ENCODE results near the gene PODXL2. TPM values are rescaled to one million over a fixed set of nuclear protein-coding genes. Genes with fewer than 3 reads are reported as not detected.
"Not testable (repeated sequence)": the region's sequence is repeated elsewhere in the genome, so short reads cannot be mapped to it uniquely, and the experiment has no call there.

PODXL2 gene
- total RNA-seq, 1 experiment from 2014 or later: 84.7 TPM

DNA sequence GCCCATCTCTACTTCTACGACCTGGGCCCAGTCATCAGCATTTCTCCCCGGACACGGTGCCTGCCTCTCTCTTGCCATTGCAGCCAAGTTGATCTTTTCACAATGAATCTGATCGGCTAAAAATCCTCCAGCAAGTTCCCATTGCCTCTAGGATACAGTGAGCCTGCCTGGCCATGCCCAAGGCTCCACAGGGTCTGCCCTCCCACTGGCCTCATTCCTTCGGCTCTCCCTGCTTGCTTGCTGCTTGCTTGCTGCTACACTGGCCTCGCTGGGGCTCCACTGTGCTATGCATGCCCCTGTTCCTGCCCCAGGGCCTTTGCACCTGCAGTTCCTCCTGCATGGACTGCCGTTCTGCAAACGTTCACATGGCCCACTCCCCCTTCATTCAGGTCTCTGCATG is 45.8 kb downstream of the PODXL2 start:
- Histone ChIP-seq H3K36me3 (peaks cover 14% of the 10 kb centered on the region), H3K9me3 (no peaks in the 10 kb centered on the region), H3K4me3 (no peak overlapping the region), H3K27me3 (no peaks in the 10 kb centered on the region)
- DNase-seq: no peak

DNA sequence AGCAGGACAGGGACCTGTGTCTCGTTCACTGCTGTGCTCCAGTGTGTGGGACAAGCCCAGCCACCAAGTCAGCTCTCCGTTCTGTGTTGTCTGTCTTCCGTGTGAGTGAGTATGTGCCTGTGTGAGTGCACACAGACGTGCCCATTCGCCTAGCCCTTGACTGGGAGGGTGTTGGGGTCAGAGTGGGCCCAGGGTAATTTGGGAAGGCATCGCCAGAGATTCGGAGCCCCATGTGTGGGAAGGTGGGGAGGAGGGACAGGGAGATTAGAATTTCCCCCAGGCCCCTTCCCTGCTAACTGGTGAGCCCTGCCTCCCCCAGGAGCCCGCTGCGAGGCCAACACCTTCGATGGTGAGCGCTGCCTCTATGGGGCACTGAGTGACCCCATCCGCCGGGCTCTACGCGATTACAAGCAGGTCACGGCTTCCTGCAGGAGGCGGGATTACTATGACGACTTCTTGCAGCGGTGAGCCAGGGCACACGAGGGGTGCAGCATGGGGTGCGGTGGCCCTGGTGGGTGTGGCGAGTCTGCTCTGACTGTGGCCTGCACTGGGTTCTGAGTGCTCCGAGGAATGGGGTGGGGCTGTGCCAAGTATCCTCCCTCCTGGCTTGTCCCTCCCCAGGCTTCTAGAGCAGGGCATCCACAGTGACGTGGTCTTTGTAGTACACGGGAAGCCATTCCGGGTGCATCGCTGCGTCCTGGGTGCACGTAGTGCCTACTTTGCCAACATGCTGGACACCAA is 46.8 kb downstream of the PODXL2 start:
- H3K27me3 ChIP-seq: no peaks in the 10 kb centered on the region
- no peak overlapping the region for H3K4me3 ChIP-seq

DNA sequence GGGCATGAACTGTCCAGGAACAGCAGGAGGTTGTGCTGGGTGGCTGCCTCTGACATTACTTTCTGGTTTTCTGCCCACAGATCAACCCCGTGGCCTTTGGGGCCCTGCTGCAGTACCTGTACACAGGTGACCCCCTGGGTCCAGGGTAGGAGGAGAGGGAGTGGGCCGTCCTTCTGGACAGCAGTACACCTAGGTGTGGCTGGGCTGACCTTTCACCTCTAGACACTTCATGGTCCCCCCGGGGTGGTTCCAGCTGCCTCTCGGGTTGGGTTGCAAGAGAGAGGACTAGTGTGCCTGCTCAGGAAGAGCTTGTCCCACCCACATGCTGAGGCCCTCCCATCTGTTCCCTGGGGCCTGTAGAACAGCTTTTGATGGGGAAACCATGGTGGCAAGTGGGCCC is 47.5 kb downstream of the PODXL2 start:
- no peak for DNase-seq
- peaks cover 14% of the 10 kb centered on the region for H3K36me3 ChIP-seq
- H3K4me3 ChIP-seq: no peak overlapping the region
- no peaks in the 10 kb centered on the region for H3K27me3 ChIP-seq
- H3K9me3 ChIP-seq: no peaks in the 10 kb centered on the region

More for the DNA sequence above, 46.8 kb downstream of the PODXL2 start:
- Histone ChIP-seq H3K36me3 (peaks cover 14% of the 10 kb centered on the region), H3K9me3 (no peaks in the 10 kb centered on the region)
- no peak for DNase-seq

DNA sequence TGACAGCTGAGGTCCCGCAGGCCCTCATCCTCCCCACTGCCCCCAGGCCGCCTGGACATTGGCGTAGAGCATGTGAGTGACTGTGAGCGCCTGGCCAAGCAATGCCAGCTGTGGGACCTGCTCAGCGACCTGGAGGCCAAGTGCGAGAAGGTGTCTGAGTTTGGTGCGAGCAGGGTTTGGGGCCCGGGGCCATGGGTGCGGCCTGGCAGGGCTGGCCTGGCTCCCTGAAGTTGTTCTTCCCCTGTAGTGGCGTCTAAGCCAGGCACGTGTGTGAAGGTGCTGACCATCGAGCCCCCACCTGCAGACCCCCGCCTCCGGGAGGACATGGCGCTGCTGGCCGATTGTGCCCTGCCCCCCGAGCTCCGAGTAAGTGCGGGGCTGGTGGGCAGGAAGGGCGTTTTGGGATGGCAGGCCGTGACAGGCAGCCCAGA is 48.0 kb downstream of the PODXL2 start:
- no peaks in the 10 kb centered on the region for H3K27me3 ChIP-seq
- H3K9me3 ChIP-seq: no peaks in the 10 kb centered on the region
- H3K4me3 ChIP-seq: no peak overlapping the region
- DNase-seq: no peak
- peaks cover 14% of the 10 kb centered on the region for H3K36me3 ChIP-seq

DNA sequence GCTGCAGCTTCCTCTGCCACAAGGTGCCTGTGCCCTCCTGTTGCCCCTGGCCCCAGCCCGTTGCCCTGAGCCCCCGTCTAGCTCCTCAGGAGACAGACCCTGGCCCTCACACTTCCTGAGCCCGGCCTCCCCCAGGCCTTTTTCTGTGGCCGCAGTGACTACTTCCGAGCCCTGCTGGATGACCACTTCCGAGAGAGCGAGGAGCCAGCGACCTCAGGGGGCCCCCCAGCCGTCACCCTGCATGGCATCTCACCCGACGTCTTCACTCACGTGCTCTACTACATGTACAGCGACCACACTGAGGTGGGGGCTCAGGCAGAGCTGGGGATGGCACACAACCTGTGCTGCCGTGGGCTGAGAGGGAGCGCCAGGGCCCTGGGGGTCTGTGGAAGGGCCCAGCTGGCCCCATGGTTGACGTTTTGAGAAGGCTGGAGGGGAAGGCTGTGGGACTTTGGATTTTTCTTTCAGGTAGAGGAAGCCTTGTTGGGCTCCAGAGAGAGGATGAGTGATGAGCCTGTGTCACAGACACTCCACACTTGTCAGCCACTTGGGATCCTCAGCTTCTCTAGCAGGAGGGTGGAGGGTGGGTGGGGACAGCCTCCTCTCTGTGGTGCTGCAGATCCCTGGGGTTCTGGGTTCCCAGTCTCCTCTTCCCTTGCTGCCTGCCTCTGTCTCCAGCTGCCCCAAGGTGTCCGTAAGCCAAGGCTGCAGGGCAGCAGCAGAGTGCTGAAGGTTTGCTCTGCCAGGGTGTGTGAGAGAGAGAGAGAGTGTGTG is 48.7 kb downstream of the PODXL2 start:
- no peaks in the 10 kb centered on the region for H3K9me3 ChIP-seq
- H3K27me3 ChIP-seq: no peaks in the 10 kb centered on the region
- H3K4me3 ChIP-seq: no peak overlapping the region
- DNase-seq: no peak
- H3K36me3 ChIP-seq: peaks cover 14% of the 10 kb centered on the region

DNA sequence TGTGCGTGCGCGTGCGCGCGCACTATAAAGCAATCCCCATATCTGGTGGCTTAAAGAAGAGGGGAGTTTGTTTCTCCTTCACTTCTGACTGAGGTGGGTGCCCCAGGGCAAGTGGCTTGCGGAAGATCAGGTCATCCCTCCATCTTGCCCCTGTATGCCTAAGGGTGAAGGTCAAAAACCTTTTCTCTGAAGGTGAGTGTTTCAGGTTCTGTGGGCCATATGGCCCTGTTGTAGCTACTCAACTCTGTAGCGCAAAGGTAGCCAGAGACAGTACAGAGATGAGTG is 49.3 kb downstream of the PODXL2 start:
- H3K36me3 ChIP-seq: peaks cover 14% of the 10 kb centered on the region
- H3K4me3 ChIP-seq: no peak overlapping the region
- no peak for DNase-seq
- no peaks in the 10 kb centered on the region for H3K27me3 ChIP-seq
- H3K9me3 ChIP-seq: no peaks in the 10 kb centered on the region

DNA sequence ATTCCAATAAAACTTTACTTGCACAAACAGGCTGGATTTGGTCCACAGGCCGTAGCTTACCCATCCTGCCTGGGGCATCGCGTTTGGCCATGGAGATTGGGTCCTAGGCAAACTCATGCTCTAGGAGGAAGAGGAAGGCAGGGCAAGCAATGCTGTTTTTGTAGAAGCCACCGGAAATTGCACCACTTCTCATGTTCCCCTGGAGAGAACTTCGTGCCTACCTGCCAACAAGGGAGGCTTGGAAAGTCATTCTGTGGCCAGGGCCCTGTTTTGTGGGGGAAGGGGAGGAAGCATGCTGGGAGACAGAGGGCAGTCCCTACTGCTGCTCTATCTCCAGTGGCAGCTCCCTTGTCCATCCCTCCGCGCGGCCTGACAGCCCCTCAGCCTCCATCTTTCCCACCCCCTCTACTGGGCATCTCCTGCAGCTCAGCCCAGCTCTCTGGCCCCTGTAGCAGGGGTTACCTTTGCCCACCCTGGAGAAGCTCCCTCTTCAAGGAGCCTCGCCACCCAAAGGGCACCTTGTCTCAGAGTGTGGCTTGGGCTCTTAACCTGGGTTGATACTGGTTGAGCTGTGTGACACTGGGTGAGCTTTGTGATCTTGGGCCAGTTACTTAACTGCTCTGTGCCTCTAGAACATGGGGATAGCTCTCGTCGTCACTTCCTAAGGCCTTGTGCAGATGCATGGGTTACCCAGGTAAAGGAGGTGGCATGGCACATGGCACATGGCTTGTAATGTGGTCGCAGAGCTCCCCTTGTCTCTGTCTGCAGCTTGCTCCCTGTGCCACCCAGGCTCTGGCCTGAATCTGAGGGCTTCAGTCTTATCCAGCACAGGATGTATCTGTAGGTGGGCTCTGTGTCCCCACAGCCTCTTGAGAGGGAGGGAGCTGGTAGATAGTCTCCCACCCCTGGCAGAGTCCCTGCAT is 49.9 kb downstream of the PODXL2 start:
- Histone ChIP-seq H3K27me3 (no peaks in the 10 kb centered on the region), H3K36me3 (peaks cover 14% of the 10 kb centered on the region), H3K4me3 (no peak overlapping the region), H3K9me3 (no peaks in the 10 kb centered on the region)
- peak; percentile 24 for DNase-seq

DNA sequence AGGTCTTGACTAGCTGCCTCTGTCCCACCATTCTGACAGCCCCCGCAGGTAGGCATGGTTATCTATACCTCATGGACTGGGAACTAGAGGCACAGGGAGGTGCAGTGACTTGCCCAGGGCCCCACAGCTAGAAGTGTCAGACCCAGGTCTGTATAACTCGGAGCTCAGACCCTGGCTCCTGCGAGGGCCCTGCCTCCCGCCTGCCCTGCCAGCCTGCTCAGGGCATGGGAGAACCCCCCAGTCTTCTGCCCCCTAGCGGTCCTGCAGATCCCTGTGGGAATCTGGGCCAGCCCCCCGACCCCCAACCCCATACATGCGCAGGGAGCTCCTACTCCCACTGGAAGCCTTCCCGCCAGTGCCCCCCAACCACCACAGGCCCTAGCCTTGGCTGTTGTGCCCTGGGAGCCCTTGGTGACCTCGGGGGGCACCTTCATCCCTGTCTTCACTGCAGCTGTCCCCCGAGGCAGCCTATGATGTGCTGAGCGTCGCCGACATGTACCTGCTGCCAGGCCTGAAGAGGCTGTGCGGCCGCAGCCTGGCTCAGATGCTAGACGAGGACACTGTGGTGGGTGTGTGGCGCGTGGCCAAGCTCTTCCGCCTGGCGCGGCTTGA is 50.7 kb downstream of the PODXL2 start:
- Histone ChIP-seq H3K36me3 (peaks cover 14% of the 10 kb centered on the region), H3K4me3 (no peak overlapping the region), H3K9me3 (no peaks in the 10 kb centered on the region), H3K27me3 (no peaks in the 10 kb centered on the region)
- DNase-seq: no peak

DNA sequence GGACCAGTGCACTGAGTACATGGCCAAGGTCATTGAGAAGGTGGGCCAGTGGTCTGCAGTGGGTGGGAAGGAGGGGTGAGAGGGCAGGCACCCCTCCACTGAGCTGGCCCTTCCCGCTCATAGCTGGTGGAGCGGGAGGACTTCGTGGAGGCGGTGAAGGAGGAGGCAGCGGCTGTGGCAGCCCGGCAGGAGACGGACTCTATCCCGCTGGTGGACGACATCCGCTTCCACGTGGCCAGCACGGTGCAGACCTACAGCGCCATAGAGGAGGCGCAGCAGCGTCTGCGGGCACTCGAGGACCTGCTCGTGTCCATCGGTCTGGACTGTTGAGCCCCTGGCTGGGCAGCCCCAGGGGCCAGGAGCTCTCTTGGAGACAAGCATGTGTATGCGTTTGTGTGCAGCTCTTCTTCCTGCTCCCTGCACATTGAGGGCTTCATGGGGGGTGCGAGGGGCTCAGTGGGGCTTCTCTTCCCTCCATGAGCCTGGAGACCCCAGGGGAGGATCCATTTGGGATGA is 51.2 kb downstream of the PODXL2 start:
- Histone ChIP-seq H3K9me3 (no peaks in the 10 kb centered on the region), H3K36me3 (peaks cover 12% of the 10 kb centered on the region), H3K27me3 (no peaks in the 10 kb centered on the region), H3K4me3 (no peak overlapping the region)
- no peak for DNase-seq

DNA sequence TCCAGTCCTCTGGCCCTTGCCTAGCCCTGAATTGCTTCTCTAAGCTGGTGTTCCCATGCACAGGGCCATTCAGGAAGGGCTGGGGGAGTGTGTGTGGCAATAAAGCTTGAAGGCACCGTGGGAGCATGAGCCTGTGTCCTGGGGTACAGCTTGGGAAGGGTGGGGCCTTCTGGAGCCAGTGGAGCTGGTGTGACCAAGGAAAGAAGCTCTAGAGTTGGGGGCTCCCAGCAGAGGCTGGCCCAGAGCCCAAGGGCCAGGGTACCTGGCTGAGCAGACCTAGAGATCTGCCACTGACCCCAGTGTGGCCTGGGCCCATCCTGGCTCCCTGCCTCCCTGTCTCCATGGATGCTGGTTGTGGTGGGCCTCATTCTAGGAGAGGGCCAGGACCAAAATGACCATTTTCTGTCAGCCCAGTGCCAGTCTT is 51.8 kb downstream of the PODXL2 start:
- DNase-seq: no peak
- Histone ChIP-seq H3K36me3 (peaks cover 12% of the 10 kb centered on the region), H3K27me3 (no peaks in the 10 kb centered on the region), H3K4me3 (no peak overlapping the region), H3K9me3 (no peaks in the 10 kb centered on the region)

DNA sequence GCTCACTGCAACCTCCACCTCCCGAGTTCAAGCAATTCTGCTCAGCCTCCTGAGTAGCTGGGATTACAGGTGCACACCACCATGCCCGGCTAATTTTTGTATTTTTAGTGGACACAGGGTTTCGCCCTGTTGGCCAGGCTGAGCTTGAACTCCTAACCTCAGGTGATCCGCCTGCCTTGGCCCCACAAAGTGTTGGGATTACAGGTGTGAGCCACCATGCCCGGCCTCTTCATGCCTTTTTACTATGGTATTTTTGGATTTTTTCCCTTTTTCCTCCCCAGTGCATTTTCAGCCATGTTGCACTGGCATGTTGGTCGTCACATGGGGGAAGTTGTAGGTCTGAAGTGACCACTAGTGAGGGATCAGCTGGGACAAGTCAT is 53.2 kb downstream of the PODXL2 start:
- not testable (repeated sequence) for H3K9me3 ChIP-seq, DNase-seq

DNA sequence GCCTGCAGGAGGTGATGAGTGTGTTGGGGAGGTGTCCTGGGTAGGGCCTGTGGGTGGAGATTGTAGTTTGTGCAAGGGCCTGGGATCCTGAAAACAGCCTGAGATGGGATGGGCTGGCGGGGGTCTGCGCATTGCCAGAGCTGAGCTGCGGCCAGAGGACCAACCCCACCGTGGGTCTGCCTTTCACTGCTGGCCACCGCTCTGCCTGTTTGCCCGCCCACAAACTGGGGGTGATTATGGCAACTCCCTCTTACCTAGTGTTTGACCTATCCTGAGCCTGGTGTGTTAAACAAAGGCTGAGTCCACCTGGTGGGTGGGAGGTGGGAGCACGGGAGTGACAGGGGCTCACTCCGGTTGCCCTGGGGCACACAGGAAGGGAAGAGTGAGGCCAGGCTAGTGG is 53.6 kb downstream of the PODXL2 start:
- DNase-seq: no peak
- Histone ChIP-seq H3K9me3 (no peaks in the 10 kb centered on the region), H3K4me3 (no peak overlapping the region), H3K27me3 (no peaks in the 10 kb centered on the region), H3K36me3 (peaks cover 8% of the 10 kb centered on the region; the same call in 1 of the 2 replicates)

More for the DNA sequence above, 53.2 kb downstream of the PODXL2 start:
- H3K4me3 ChIP-seq, H3K27me3 ChIP-seq, H3K36me3 ChIP-seq: not testable (repeated sequence)

DNA sequence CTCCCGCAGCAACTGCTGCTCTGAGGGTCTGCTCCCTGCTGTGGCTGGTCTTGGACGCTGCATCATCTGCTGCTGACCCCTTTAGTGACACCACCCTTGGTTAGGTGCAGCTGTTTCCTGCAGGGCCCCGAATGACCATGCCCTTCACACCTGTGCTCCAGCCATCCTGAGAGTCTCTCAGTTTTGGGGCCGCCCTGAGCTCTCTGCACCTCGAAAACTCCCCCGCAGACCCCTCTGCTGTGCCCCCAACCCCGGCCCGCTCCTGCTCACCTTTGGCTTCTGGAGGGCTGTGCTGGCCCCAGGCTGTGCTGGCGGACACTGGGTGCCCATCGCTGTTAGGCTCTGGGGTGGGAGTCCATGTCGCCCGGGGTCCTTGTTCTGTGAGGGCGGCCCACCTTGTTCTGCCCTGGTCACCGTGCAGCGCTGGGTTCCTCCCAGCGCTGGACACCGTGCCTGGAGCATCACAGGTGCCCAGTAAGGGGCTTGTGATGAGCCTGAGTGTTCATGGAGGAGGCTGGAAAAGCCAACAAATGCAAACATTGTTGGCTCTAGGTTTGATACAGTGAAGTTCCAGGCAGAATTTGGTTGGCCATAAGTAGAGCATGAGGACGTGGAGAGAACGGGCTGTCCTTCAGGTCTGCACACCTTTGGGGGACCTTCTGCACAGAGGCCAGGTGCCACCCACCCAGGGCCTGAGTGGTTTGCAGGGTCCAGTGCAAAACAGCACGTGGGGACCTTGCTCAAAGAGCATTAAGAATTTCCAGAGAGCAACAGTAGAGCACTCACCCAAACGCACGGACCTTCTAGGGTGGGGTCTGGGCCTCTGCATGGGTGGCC is 56.1 kb downstream of the PODXL2 start:
- peaks cover 9% of the 10 kb centered on the region for H3K36me3 ChIP-seq
- no peaks in the 10 kb centered on the region for H3K27me3 ChIP-seq
- H3K9me3 ChIP-seq: no peaks in the 10 kb centered on the region
- H3K4me3 ChIP-seq: no peak overlapping the region
- no peak for DNase-seq

DNA sequence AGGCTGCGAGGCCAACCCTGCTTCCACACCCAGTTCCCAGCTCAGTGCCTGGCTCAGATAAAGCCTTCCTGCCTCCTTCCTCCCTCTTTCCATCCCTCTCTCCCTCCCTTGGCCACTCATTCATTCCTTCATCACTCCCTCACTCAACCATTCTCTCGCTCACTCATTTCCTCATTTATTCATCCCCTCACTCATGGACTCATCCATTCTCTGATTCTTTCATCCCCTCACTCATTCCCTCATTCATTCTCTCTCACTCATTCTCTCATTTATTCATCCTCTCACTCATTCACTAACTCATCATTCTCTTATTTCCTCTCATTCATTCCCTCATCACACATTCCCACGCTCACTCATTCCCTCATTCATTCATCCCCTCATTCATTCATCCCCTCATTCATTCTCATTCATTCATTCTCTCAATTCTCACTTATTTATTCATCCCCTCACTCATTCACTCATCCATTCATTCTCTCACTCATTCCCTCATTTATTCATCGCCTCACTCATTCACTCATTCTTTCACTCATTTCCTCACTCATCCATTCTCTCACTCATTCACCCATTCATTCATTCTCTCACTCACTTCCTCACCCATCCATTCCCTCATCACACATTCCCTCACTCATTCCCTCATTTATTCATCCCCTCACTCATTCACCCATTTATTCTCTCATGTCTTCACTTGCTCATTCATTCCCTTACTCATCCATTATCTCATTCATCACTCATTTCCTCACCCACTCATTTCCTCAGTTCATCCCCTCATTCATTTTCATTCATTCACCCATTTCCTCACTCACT is 56.9 kb downstream of the PODXL2 start:
- no peaks in the 10 kb centered on the region for H3K27me3 ChIP-seq
- peaks cover 14% of the 10 kb centered on the region for H3K36me3 ChIP-seq
- H3K9me3 ChIP-seq: no peaks in the 10 kb centered on the region
- H3K4me3 ChIP-seq: no peak overlapping the region
- no peak for DNase-seq

DNA sequence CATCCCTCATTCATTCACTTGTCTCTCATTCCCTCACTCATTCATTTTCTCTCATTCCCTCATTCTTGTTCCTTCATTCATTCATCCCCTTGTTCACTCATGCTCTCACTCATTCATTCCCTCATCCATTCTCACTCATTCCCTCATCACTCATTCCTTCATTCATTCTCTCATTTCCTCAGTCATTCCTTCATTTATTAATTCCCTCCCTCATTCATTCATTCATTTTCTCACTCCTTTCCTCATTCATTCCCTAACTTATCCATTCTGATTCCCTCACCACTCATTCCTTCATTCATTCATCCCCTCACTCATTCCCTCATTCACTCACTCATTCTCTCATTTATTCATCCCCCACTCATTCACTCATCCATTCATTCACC is 57.5 kb downstream of the PODXL2 start:
- no peak for DNase-seq
- H3K4me3 ChIP-seq: no peak overlapping the region
- no peaks in the 10 kb centered on the region for H3K9me3 ChIP-seq
- peaks cover 14% of the 10 kb centered on the region for H3K36me3 ChIP-seq
- no peaks in the 10 kb centered on the region for H3K27me3 ChIP-seq
